GM12878 (cell line): ENCODE results near the gene ENTPD5. TPM values are rescaled to one million over a fixed set of nuclear protein-coding genes. Genes with fewer than 3 reads are reported as not detected.
"Not testable (repeated sequence)": the region's sequence is repeated elsewhere in the genome, so short reads cannot be mapped to it uniquely, and the experiment has no call there.

Experiments
- ATAC-seq: fragments of 200-7000 bp; cut with Tn5 transposase; 3 replicates; pipeline ENCODE4 v1.9.1; 2020; ENCODE audit warnings: mild to moderate bottlenecking, moderate library complexity
- BruUV-seq: library from RNA; stranded (reverse); fragments of 400-500 nt; replicated peaks from 2 replicates; lab custom pipeline; 2021; lab: Mats Ljungman, UMichigan
- CTCF ChIA-PET: fragments of 300-600 bp; sonication (Branson Sonifier 250); formaldehyde crosslinking; extraction: SDS; loops from one replicate; lab custom pipeline; 2021; ENCODE audit warnings: inconsistent platforms; lab: Yijun Ruan, JAX
- POLR2A ChIA-PET: fragments of 350-600 bp; formaldehyde crosslinking; extraction: SDS; loops from one replicate; lab custom pipeline; 2021; ENCODE audit warnings: inconsistent platforms; lab: Charles Lee
- RAD21 ChIA-PET: fragments of 300-600 bp; sonication (Branson Sonifier 250); formaldehyde crosslinking; loops from one replicate; lab custom pipeline; 2023; ENCODE audit warnings: antibody characterized with exemption; ENCODE audit not compliant: unreplicated experiment; lab: Charles Lee
- SMC1A ChIA-PET: fragments of 300-600 bp; sonication (Branson Sonifier 250); formaldehyde crosslinking; loops from one replicate; lab custom pipeline; 2023; ENCODE audit not compliant: unreplicated experiment, uncharacterized antibody; lab: Charles Lee
- DNase-seq: peaks from one replicate; pipeline ENCODE4 v3.0.0-alpha.2; 2011; ENCODE audit warnings: low read depth, low spot score
- FAIRE-seq: peaks from 3 replicates; lab custom pipeline; 2011; peaks lifted over from hg19 to GRCh38; lab: Jason Lieb, UNC
- H2AFZ ChIP-seq: 2 replicates; pipeline ENCODE4 v1.6.0; 2011; ENCODE audit warnings: low read depth, low read length, control low read depth; ENCODE audit not compliant: control insufficient read depth
- H3K27ac ChIP-seq: 2 replicates; pipeline ENCODE4 v1.5.1; 2011; ENCODE audit warnings: control low read depth; ENCODE audit not compliant: control insufficient read depth, insufficient read depth
- H3K27me3 ChIP-seq, 2 experiments: replicated peaks in 1 of 2; 2 replicates each; pipeline versions ENCODE4 v1.6.0 to v1.6.1; 2011; ENCODE audit warnings: low read length in 1 of 2; ENCODE audit not compliant: control insufficient read depth in 2 of 2, insufficient read depth in 2 of 2
- H3K36me3 ChIP-seq, 2 experiments: 2 replicates each; pipeline ENCODE4 v1.5.1; 2011; ENCODE audit warnings: low read length in 1 of 2; ENCODE audit not compliant: control insufficient read depth in 2 of 2, insufficient read depth in 2 of 2
- H3K4me1 ChIP-seq: 2 replicates; pipeline ENCODE4 v1.6.1; 2011; ENCODE audit warnings: mild to moderate bottlenecking, low read length, moderate library complexity, mixed read lengths; ENCODE audit not compliant: control insufficient read depth, insufficient read depth
- H3K4me2 ChIP-seq: 2 replicates; pipeline ENCODE4 v1.6.0; 2011; ENCODE audit warnings: control low read depth; ENCODE audit not compliant: control insufficient read depth, insufficient read depth
- H3K4me3 ChIP-seq: fragments of 200-600 bp; sonication (generic); 2 replicates; pipeline ENCODE4 v1.5.1; 2016
- H3K79me2 ChIP-seq: 2 replicates; pipeline ENCODE4 v1.6.0; 2011; ENCODE audit warnings: low read length; ENCODE audit not compliant: control insufficient read depth, insufficient read depth
- H3K9ac ChIP-seq: 2 replicates; pipeline ENCODE4 v1.8.0; 2011; ENCODE audit warnings: low read length, control low read depth, mixed read lengths; ENCODE audit not compliant: control insufficient read depth, insufficient read depth
- H3K9me3 ChIP-seq: replicated peaks from 3 replicates; pipeline ENCODE4 v1.5.1; 2011; ENCODE audit warnings: mild to moderate bottlenecking, low read length; ENCODE audit not compliant: control insufficient read depth, insufficient read depth
- H4K20me1 ChIP-seq: 2 replicates; pipeline ENCODE4 v1.6.0; 2011; ENCODE audit not compliant: control insufficient read depth, insufficient read depth
- HDGF ChIP-seq: fragments of 450-650 bp; IDR thresholded peaks from 2 replicates; pipeline ENCODE4 v1.6.1; 2016; ENCODE audit warnings: antibody characterized with exemption
- IRF3 ChIP-seq: fragments of 450-650 bp; IDR thresholded peaks from 2 replicates; pipeline ENCODE4 v1.6.1; 2014; ENCODE audit warnings: mild to moderate bottlenecking
- NR2F1 ChIP-seq: fragments of 450-650 bp; conservative IDR thresholded peaks from 2 replicates; pipeline ENCODE4 v1.6.1; 2017; ENCODE audit warnings: mild to moderate bottlenecking
- PBX3 ChIP-seq: IDR thresholded peaks from 2 replicates; pipeline ENCODE4 v1.6.1; 2011; ENCODE audit warnings: mild to moderate bottlenecking, low read depth, low read length, moderate library complexity; ENCODE audit not compliant: insufficient replicate concordance
- WGBS: methylation state at CpG from one replicate; pipeline ENCODE4 v1.1.6; 2016; ENCODE audit warnings: low lambda C conversion rate; ENCODE audit not compliant: insufficient replicate concordance, insufficient coverage; ENCODE audit errors: missing lambda C conversion rate; 5-methylcytosine and 5-hydroxymethylcytosine counted together
- in situ Hi-C: fragments of 300-500 bp; cut with MboI; formaldehyde crosslinking; loops from 9 replicates; pipeline ENCODE4 v1.14.3; 2018; ENCODE audit warnings: mixed read lengths
- intact Hi-C: fragments of 100-400 bp; cut with micrococcal nuclease; formaldehyde crosslinking; loops from one replicate; pipeline ENCODE4 v1.14.2; 2022; ENCODE audit not compliant: unreplicated experiment
- polyA plus RNA-seq, 11 experiments: library from polyadenylated mRNA; depleted of rRNA in 4 of 11; unstranded in 6 of 11; stranded (reverse) in 5 of 11; fragments of >200 nt; fragmentation: Nextera tagmentation in 4 of 11; fragmentation: Illumina TruSeq in 1 of 11; extraction: Ambion mirVana in 4 of 11; extraction: Trizol in 1 of 11; gene quantifications; 1 replicate in 1 of 11; 2 replicates in 10 of 11; pipeline versions ENCODE4 v1.2.1 to v1.2.3, GENCODE V29; 2011 to 2016; ENCODE audit warnings: inconsistent platforms in 2 of 11, missing spikeins in 2 of 11, low read depth in 1 of 11
- total RNA-seq, 4 experiments: library from RNA; depleted of rRNA in 3 of 4; stranded (reverse); fragments of >200 nt in 3 of 4; fragmentation: Illumina TruSeq in 1 of 4; extraction: Trizol in 1 of 4; gene quantifications; 2 replicates each; pipeline versions ENCODE4 v1.2.1 to v1.2.3, GENCODE V29; 2013 to 2021

The ENTPD5 gene
- total and polyA plus RNA-seq, 10 of the 15 experiments (the other 5 are each of a cell fraction or from before 2014, with no cell fraction given) = 2.4 to 9.9 (median 7.6) TPM

- TF ChIP-seq PBX3 (no peak), IRF3 (no peak), NR2F1 (no peak), HDGF (no peak)
Measured at GRCh38 chr14:73924337-73924736, 94.8 kb downstream of the ENTPD5 start (continued).

- SMC1A ChIA-PET, H3K9me3 ChIP-seq, H3K4me1 ChIP-seq, H4K20me1 ChIP-seq, H3K27ac ChIP-seq, BruUV-seq, H3K4me2 ChIP-seq, in situ Hi-C loops, H3K79me2 ChIP-seq, DNase-seq, CTCF ChIA-PET, H3K27me3 ChIP-seq, H2AFZ ChIP-seq, intact Hi-C loops, FAIRE-seq, H3K9ac ChIP-seq, ATAC-seq, H3K4me3 ChIP-seq: not testable (repeated sequence)
- ChIA-PET RAD21 (interaction anchor here (0.6 kb wide), 1 partner anchor 949 kb away, joined by 3 read pairs; no protein-coding TSS in a partner anchor), POLR2A (interaction anchor here (0.7 kb wide), 1 partner anchor 15 kb away, joined by 6 read pairs; no protein-coding TSS in a partner anchor)
- H3K36me3 ChIP-seq = peaks cover 8 to 17% of the 10 kb centered on the region in 2 experiments
- 100% methylated on average over 2 of the region's 2 CpGs for WGBS
Measured at GRCh38 chr14:73919457-73919856, 99.6 kb downstream of the ENTPD5 start.
